ENCODE measurements around the gene CACFD1.

DNA sequence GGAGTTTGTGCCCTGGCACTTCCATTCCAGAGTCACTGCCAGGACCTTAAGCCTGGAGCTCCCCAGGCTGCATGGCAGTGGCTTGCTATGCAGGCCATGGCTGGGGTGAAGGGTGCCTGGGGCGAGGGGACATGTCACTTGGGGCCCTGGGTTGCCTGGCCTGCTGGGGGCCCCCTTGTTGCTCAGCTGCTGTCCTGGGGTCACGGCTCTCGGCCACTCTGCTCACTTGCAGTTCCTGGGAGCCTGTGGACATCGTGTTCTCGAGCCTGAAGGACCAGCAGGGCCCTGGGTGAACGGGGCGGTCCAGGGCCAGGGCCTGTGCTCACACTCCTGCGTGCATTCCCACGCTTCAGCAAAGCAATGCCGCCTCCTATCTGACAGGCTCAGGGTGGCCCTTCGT lies 33.6 kb downstream of the CACFD1 start:
- TF ChIP-seq TAF1 (IDR thresholded peaks at IDR 0.05; ENCODE audit: borderline replicate concordance, insufficient read depth, low read length) = no peak
- TF ChIP-seq POLR2AphosphoS5 (IDR thresholded peaks at IDR 0.05; ENCODE audit: low read depth, low read length) = no peak
